HCT116 (cell line): ENCODE results near the gene PIP4K2A. TPM values are rescaled to one million over a fixed set of nuclear protein-coding genes. Genes with fewer than 3 reads are reported as not detected.

Experiments used
- ATAC-seq: fragments of 200-7000 bp; cut with Tn5 transposase; 2 replicates; pipeline ENCODE4 v1.9.1; 2020; ENCODE audit warnings: mild to moderate bottlenecking, moderate library complexity
- BruUV-seq: library from RNA; stranded (reverse); fragments of 400-500 nt; replicated peaks from 2 replicates; lab custom pipeline; 2021; lab: Mats Ljungman, UMichigan
- CTCF ChIA-PET: fragments of 300-600 bp; sonication (Branson Sonifier 250); formaldehyde crosslinking; loops from one replicate; lab custom pipeline; 2021; ENCODE audit warnings: antibody characterized with exemption; lab: Charles Lee
- POLR2A ChIA-PET: fragments of 300-600, 350-600 bp; sonication (Branson Sonifier 250); formaldehyde crosslinking; loops from one replicate; lab custom pipeline; 2021; ENCODE audit warnings: antibody characterized with exemption; lab: Charles Lee
- RAD21 ChIA-PET, 2 experiments: fragments of 300-600 bp; sonication (Branson Sonifier 250); formaldehyde crosslinking; loops; one replicate each; lab custom pipeline; 2023; ENCODE audit warnings: low total read pairs in 2 of 2; ENCODE audit not compliant: uncharacterized antibody in 2 of 2, unreplicated experiment in 2 of 2, low non-redundant PET in 1 of 2; lab: Charles Lee
- DNase-seq: peaks from one replicate; pipeline ENCODE4 v3.0.0-alpha.2; 2010; ENCODE audit warnings: low read depth, low spot score
- H2AFZ ChIP-seq: fragments of 200-600 bp; shearing (Covaris generic), sonication (generic); 2 replicates; pipeline ENCODE4 v1.6.1; 2017; ENCODE audit warnings: low read depth, mixed run types, mixed read lengths, antibody characterized with exemption, low read length; ENCODE audit not compliant: poor library complexity, severe bottlenecking
- H3K27ac ChIP-seq: 2 replicates; pipeline ENCODE4 v1.5.1; 2012; ENCODE audit warnings: low read depth, low read length
- H3K27me3 ChIP-seq: fragments of 200-600 bp; sonication (generic); 2 replicates; pipeline ENCODE4 v1.6.1; 2016; ENCODE audit warnings: mixed run types, low read length, mixed read lengths; ENCODE audit not compliant: insufficient read depth
- H3K36me3 ChIP-seq, 2 experiments: fragments of 200-500 bp in 1 of 2; fragments of 200-600 bp in 1 of 2; sonication (Bioruptor generic) in 1 of 2; sonication (generic) in 1 of 2; 2 replicates each; pipeline versions ENCODE4 v1.5.1 to v1.6.1; 2014 to 2016; ENCODE audit warnings: low read length in 2 of 2, inconsistent platforms in 1 of 2, mixed read lengths in 1 of 2, mixed run types in 1 of 2; ENCODE audit not compliant: insufficient read depth in 2 of 2, control insufficient read depth in 1 of 2
- H3K4me1 ChIP-seq, 2 experiments: fragments of 200-600 bp in 1 of 2; sonication (generic) in 1 of 2; 2 replicates each; pipeline versions ENCODE4 v1.5.1 to v1.6.1; 2012 to 2017; ENCODE audit warnings: low read length in 2 of 2, inconsistent platforms in 1 of 2, mild to moderate bottlenecking in 1 of 2, mixed read lengths in 1 of 2, mixed run types in 1 of 2, moderate library complexity in 1 of 2; ENCODE audit not compliant: insufficient read depth in 2 of 2, control insufficient read depth in 1 of 2
- H3K4me2 ChIP-seq: fragments of 200-600 bp; sonication (generic); 2 replicates; pipeline ENCODE4 v1.6.1; 2017; ENCODE audit warnings: mixed run types, low read length, mixed read lengths
- H3K4me3 ChIP-seq, 2 experiments: fragments of 200-600 bp in 1 of 2; sonication (generic) in 1 of 2; replicated peaks in 1 of 2; 2 replicates each; pipeline ENCODE4 v1.5.1; 2011 to 2016; ENCODE audit warnings: low read length in 2 of 2, control low read depth in 1 of 2, low read depth in 1 of 2, mild to moderate bottlenecking in 1 of 2, mixed read lengths in 1 of 2, mixed run types in 1 of 2
- H3K79me2 ChIP-seq: fragments of 200-600 bp; sonication (generic); 2 replicates; pipeline ENCODE4 v1.6.1; 2017; ENCODE audit warnings: mild to moderate bottlenecking, mixed run types, low read length, moderate library complexity, mixed read lengths; ENCODE audit not compliant: insufficient read depth
- H3K9ac ChIP-seq: fragments of 200-600 bp; sonication (generic); 2 replicates; pipeline ENCODE4 v1.6.1; 2016; ENCODE audit warnings: low read length, mixed read lengths
- H3K9me2 ChIP-seq: fragments of 200-600 bp; sonication (generic), shearing (Covaris generic); 2 replicates; pipeline ENCODE4 v1.6.1; 2017; ENCODE audit warnings: mixed run types, mild to moderate bottlenecking, moderate library complexity; ENCODE audit not compliant: insufficient read depth
- H3K9me3 ChIP-seq, 2 experiments: fragments of 200-500 bp in 1 of 2; fragments of 200-600 bp in 1 of 2; sonication (Bioruptor generic) in 1 of 2; sonication (generic) in 1 of 2; 2 replicates each; pipeline ENCODE4 v1.6.1; 2014 to 2017; ENCODE audit warnings: low read length in 2 of 2, mixed read lengths in 2 of 2, inconsistent platforms in 1 of 2, low read depth in 1 of 2, mild to moderate bottlenecking in 1 of 2, mixed run types in 1 of 2, moderate library complexity in 1 of 2; ENCODE audit not compliant: control insufficient read depth in 1 of 2, insufficient read depth in 1 of 2
- H4K20me1 ChIP-seq: fragments of 200-600 bp; sonication (generic), shearing (Covaris generic); 2 replicates; pipeline ENCODE4 v1.6.1; 2017; ENCODE audit warnings: mixed run types, mild to moderate bottlenecking, moderate library complexity; ENCODE audit not compliant: insufficient read depth
- ATF3 ChIP-seq: IDR thresholded peaks from 2 replicates; pipeline ENCODE4 v1.6.1; 2012
- CBX3 ChIP-seq: IDR thresholded peaks from 2 replicates; pipeline ENCODE4 v1.6.1; 2012; ENCODE audit warnings: low read depth
- CTCF ChIP-seq, 3 experiments: fragments of 200-600 bp in 1 of 3; sonication (generic) in 1 of 3; IDR thresholded peaks in 2 of 3; conservative IDR thresholded peaks in 1 of 3; 2 replicates each; pipeline ENCODE4 v1.5.1; 2012 to 2017; ENCODE audit warnings: low read depth in 2 of 3, low read length in 2 of 3, antibody characterized with exemption in 1 of 3, borderline replicate concordance in 1 of 3, control low read depth in 1 of 3, mild to moderate bottlenecking in 1 of 3, mixed read lengths in 1 of 3, mixed run types in 1 of 3, moderate library complexity in 1 of 3; ENCODE audit not compliant: insufficient read depth in 1 of 3
- EGR1 ChIP-seq: IDR thresholded peaks from 2 replicates; pipeline ENCODE4 v1.6.1; 2012; ENCODE audit warnings: low read depth
- EZH2 ChIP-seq: fragments of 200-600 bp; sonication (generic); IDR thresholded peaks from 2 replicates; pipeline ENCODE4 v1.6.1; 2017; ENCODE audit warnings: antibody characterized with exemption, mixed run types
- EZH2phosphoT487 ChIP-seq: fragments of 200-600 bp; IDR thresholded peaks from 2 replicates; pipeline ENCODE4 v1.6.1; 2018; ENCODE audit warnings: antibody characterized with exemption, borderline replicate concordance
- JUND ChIP-seq: IDR thresholded peaks from 2 replicates; pipeline ENCODE4 v1.6.1; 2012
- POLR2A ChIP-seq: IDR thresholded peaks from 2 replicates; pipeline ENCODE4 v1.7.0; 2011; ENCODE audit warnings: borderline replicate concordance; ENCODE audit not compliant: insufficient read depth, insufficient read length; ENCODE audit errors: extremely low read depth
- POLR2AphosphoS5 ChIP-seq: IDR thresholded peaks from 2 replicates; pipeline ENCODE4 v1.6.1; 2011; ENCODE audit warnings: mild to moderate bottlenecking, low read depth, low read length, moderate library complexity
- RAD21 ChIP-seq: IDR thresholded peaks from 2 replicates; pipeline ENCODE4 v1.6.1; 2012; ENCODE audit warnings: low read depth, mild to moderate bottlenecking
- SIN3A ChIP-seq: IDR thresholded peaks from 2 replicates; pipeline ENCODE4 v1.6.1; 2012; ENCODE audit warnings: low read depth
- SP1 ChIP-seq: IDR thresholded peaks from 2 replicates; pipeline ENCODE4 v1.6.1; 2012; ENCODE audit warnings: low read depth
- TCF7L2 ChIP-seq: IDR thresholded peaks from 2 replicates; pipeline ENCODE4 v1.7.0; 2011; ENCODE audit warnings: borderline replicate concordance, inconsistent platforms; ENCODE audit not compliant: insufficient read depth, insufficient read length; ENCODE audit errors: extremely low read depth
- YY1 ChIP-seq: IDR thresholded peaks from 2 replicates; pipeline ENCODE4 v1.6.1; 2011; ENCODE audit warnings: low read length, low read depth, moderate library complexity, mild to moderate bottlenecking; ENCODE audit not compliant: insufficient replicate concordance; ENCODE audit errors: extremely low read depth
- ZBTB33 ChIP-seq: IDR thresholded peaks from 2 replicates; pipeline ENCODE4 v1.6.1; 2011; ENCODE audit warnings: mild to moderate bottlenecking, low read length, moderate library complexity; ENCODE audit not compliant: insufficient replicate concordance; ENCODE audit errors: extremely low read depth
- ZNF274 ChIP-seq: fragments of 200-500 bp; sonication (Bioruptor generic); IDR thresholded peaks from 2 replicates; pipeline ENCODE4 v1.6.1; 2014; ENCODE audit warnings: mild to moderate bottlenecking, low read depth, low read length, inconsistent platforms
- intact Hi-C: fragments of 100-400 bp; cut with micrococcal nuclease; formaldehyde crosslinking; loops from 2 replicates; pipeline ENCODE4 v1.10.0; 2022
- total RNA-seq: library from RNA; stranded (reverse); gene quantifications from one replicate; pipeline ENCODE4 v1.2.1, GENCODE V29; 2021; ENCODE audit not compliant: unreplicated experiment

The PIP4K2A gene
- total RNA-seq, 1 experiment from 2014 or later = 41.9 TPM

GRCh38 chr10:22717728-22718127 is 3.4 kb upstream of the PIP4K2A start:
- BruUV-seq = no TSS peak

GRCh38 chr10:22716943-22717342 is 2.6 kb upstream of the PIP4K2A start:
- CTCF ChIA-PET = no interaction called here
- Histone ChIP-seq H3K4me1 (peaks cover 8 to 19% of the 10 kb centered on the region in 2 experiments; a peak in 3 of 4 replicates), H3K27me3 (no peaks in the 10 kb centered on the region), H3K79me2 (peaks cover 22% of the 10 kb centered on the region), H3K9me2 (no peaks in the 10 kb centered on the region), H2AFZ (no peak overlapping the region), H3K4me2 (no peak overlapping the region), H3K36me3 (no peaks in the 10 kb centered on the region), H3K9me3 (no peaks in the 10 kb centered on the region), H3K9ac (no peak overlapping the region), H3K4me3 (no peak overlapping the region), H3K27ac (no peak overlapping the region), H4K20me1 (peaks cover 11% of the 10 kb centered on the region; the same call in 1 of the 2 replicates)
- POLR2A ChIA-PET = no interaction called here
- intact Hi-C loops = no loop called here
- ATAC-seq = no peak
- TF ChIP-seq POLR2AphosphoS5 (no peak), ZNF274 (no peak), TCF7L2 (no peak), CBX3 (no peak), EZH2 (no peak), YY1 (no peak), RAD21 (no peak), SP1 (no peak), EGR1 (no peak), ATF3 (no peak), SIN3A (no peak), ZBTB33 (no peak), POLR2A (no peak), JUND (no peak), CTCF (IDR thresholded peaks at IDR 0.05 in 2 of 3, conservative IDR thresholded peaks at IDR 0.05 in 1 of 3; ENCODE audit: borderline replicate concordance in 1 of 3, insufficient read depth in 1 of 3, low read depth in 2 of 3, low read length in 2 of 3) (no peak)
- no peak for DNase-seq
- BruUV-seq = no TSS peak
- RAD21 ChIA-PET = no interaction called here

More at GRCh38 chr10:22717728-22718127, 3.4 kb upstream of the PIP4K2A start:
- H3K27me3 ChIP-seq = no peaks in the 10 kb centered on the region
- ChIA-PET CTCF (no interaction called here), RAD21 (no interaction called here), POLR2A (no interaction called here)
- H4K20me1 ChIP-seq = peaks cover 4% of the 10 kb centered on the region; the same call in 1 of the 2 replicates
- peaks cover 15% of the 10 kb centered on the region for H3K79me2 ChIP-seq
- H3K27ac ChIP-seq = no peak overlapping the region
- no peak for TF ChIP-seq EZH2phosphoT487
- no peak for DNase-seq
- intact Hi-C loops = no loop called here
- H2AFZ ChIP-seq = no peak overlapping the region
- ATAC-seq = no peak
- no peak overlapping the region for H3K9ac ChIP-seq
- no peaks in the 10 kb centered on the region for H3K9me3 ChIP-seq
- peaks cover 4 to 11% of the 10 kb centered on the region in 2 experiments; a peak in 3 of 4 replicates for H3K4me1 ChIP-seq
- H3K4me3 ChIP-seq = no peak overlapping the region
- H3K36me3 ChIP-seq = no peaks in the 10 kb centered on the region
- no peak overlapping the region for H3K4me2 ChIP-seq
- H3K9me2 ChIP-seq = no peaks in the 10 kb centered on the region
